PC-3 (cell line): Measurements from ENCODE around the gene CCDC142. TPM values are rescaled to one million over a fixed set of nuclear protein-coding genes. Genes with fewer than 3 reads are reported as not detected.

Source experiments
- ATAC-seq: fragments of 200-7000 bp; cut with Tn5 transposase; 2 replicates; pipeline ENCODE4 v1.9.1; 2020; ENCODE audit warnings: mild to moderate bottlenecking, moderate library complexity
- BruUV-seq: library from RNA; stranded (reverse); fragments of 400-500 nt; replicated peaks from 2 replicates; lab custom pipeline; 2021; lab: Mats Ljungman, UMichigan
- CTCF ChIA-PET: fragments of 300-600 bp; sonication (Branson Sonifier 250); formaldehyde crosslinking; loops from one replicate; lab custom pipeline; 2022; ENCODE audit warnings: antibody characterized with exemption; lab: Charles Lee
- POLR2A ChIA-PET: fragments of 300-600 bp; sonication (Branson Sonifier 250); formaldehyde crosslinking; loops from one replicate; lab custom pipeline; 2022; ENCODE audit warnings: antibody characterized with exemption; ENCODE audit not compliant: unreplicated experiment; lab: Charles Lee
- DNase-seq: peaks from one replicate; pipeline ENCODE4 v3.0.0-alpha.2; 2015
- H2AFZ ChIP-seq: fragments of 300-600 bp; sonication (generic); 2 replicates; pipeline ENCODE4 v1.6.0; 2016; ENCODE audit warnings: antibody characterized with exemption, low read length
- H3F3A ChIP-seq: fragments of 300-600 bp; sonication (generic); one replicate; pipeline ENCODE4 v1.6.0; 2017; ENCODE audit warnings: antibody characterized with exemption, low read length, control low read depth, mild to moderate bottlenecking; ENCODE audit not compliant: unreplicated experiment
- H3K27ac ChIP-seq: fragments of 300-600 bp; sonication (generic); 2 replicates; pipeline ENCODE4 v1.5.1; 2016; ENCODE audit warnings: mild to moderate bottlenecking, low read length
- H3K27me3 ChIP-seq: fragments of 300-600 bp; sonication (generic); 2 replicates; pipeline ENCODE4 v1.6.1; 2016; ENCODE audit warnings: low read length, mixed read lengths
- H3K36me3 ChIP-seq: fragments of 300-600 bp; sonication (generic); 2 replicates; pipeline ENCODE4 v1.6.1; 2016; ENCODE audit warnings: low read depth, mixed run types, low read length, mixed read lengths
- H3K4me1 ChIP-seq: fragments of 300-600 bp; sonication (generic); 2 replicates; pipeline ENCODE4 v1.5.1; 2016; ENCODE audit warnings: low read length; ENCODE audit not compliant: insufficient read depth
- H3K4me2 ChIP-seq: fragments of 300-600 bp; sonication (generic); 2 replicates; pipeline ENCODE4 v1.6.0; 2016; ENCODE audit warnings: low read length
- H3K4me3 ChIP-seq: fragments of 300-600 bp; sonication (generic); 2 replicates; pipeline ENCODE4 v1.5.1; 2016; ENCODE audit warnings: mild to moderate bottlenecking, low read length, mixed read lengths
- H3K79me2 ChIP-seq: fragments of 300-600 bp; sonication (generic); 2 replicates; pipeline ENCODE4 v1.6.1; 2017; ENCODE audit warnings: low read length, mixed read lengths
- H3K9ac ChIP-seq: fragments of 300-600 bp; sonication (generic); 2 replicates; pipeline ENCODE4 v1.6.0; 2016; ENCODE audit warnings: mild to moderate bottlenecking, low read length
- H3K9me2 ChIP-seq: fragments of 300-600 bp; sonication (generic); replicated peaks from 2 replicates; pipeline ENCODE4 v1.6.1; 2016; ENCODE audit warnings: mixed run types, low read length, mixed read lengths
- H3K9me3 ChIP-seq: fragments of 300-600 bp; sonication (generic); 2 replicates; pipeline ENCODE4 v1.6.1; 2016; ENCODE audit warnings: low read length, mixed read lengths
- H4K20me1 ChIP-seq: fragments of 300-600 bp; sonication (generic); 2 replicates; pipeline ENCODE4 v1.6.1; 2016; ENCODE audit warnings: low read length, mixed read lengths
- CTCF ChIP-seq: fragments of 300-600 bp; sonication (generic); conservative IDR thresholded peaks from 2 replicates; pipeline ENCODE4 v1.5.1; 2017; ENCODE audit warnings: antibody characterized with exemption, low read depth, mild to moderate bottlenecking, low read length
- EZH2 ChIP-seq: fragments of 300-600 bp; sonication (generic); IDR thresholded peaks from one replicate; pipeline ENCODE4 v1.6.1; 2017; ENCODE audit warnings: antibody characterized with exemption, mild to moderate bottlenecking, low read length; ENCODE audit not compliant: unreplicated experiment
- EZH2phosphoT487 ChIP-seq: fragments of 300-600 bp; sonication (generic); IDR thresholded peaks from 2 replicates; pipeline ENCODE4 v1.6.1; 2018; ENCODE audit warnings: mild to moderate bottlenecking, antibody characterized with exemption, low read length, borderline replicate concordance
- intact Hi-C: fragments of 100-400 bp; cut with micrococcal nuclease; formaldehyde crosslinking; loops from 2 replicates; pipeline ENCODE4 v1.9.0; 2023
- total RNA-seq: library from RNA; depleted of rRNA; stranded (reverse); fragments of >200 nt; gene quantifications from 2 replicates; pipeline ENCODE4 v1.2.3, GENCODE V29; 2014

CCDC142 gene
- total RNA-seq, 1 experiment from 2014 or later: 14.7 TPM

- Histone ChIP-seq H3K4me2 (no peak overlapping the region), H3F3A (no peaks in the 10 kb centered on the region), H3K9ac (no peak overlapping the region), H3K27me3 (no peaks in the 10 kb centered on the region), H3K4me1 (peaks cover 28% of the 10 kb centered on the region), H3K9me3 (no peaks in the 10 kb centered on the region), H3K79me2 (peaks cover 22% of the 10 kb centered on the region), H4K20me1 (no peaks in the 10 kb centered on the region), H3K9me2 (no peaks in the 10 kb centered on the region), H3K27ac (no peak overlapping the region), H3K4me3 (no peak overlapping the region), H3K36me3 (peaks cover 7% of the 10 kb centered on the region), H2AFZ (no peak overlapping the region)
- ATAC-seq (no peak), DNase-seq (no peak)
- ChIA-PET POLR2A (no interaction called here), CTCF (no interaction called here)
- intact Hi-C loops: no loop called here
- TF ChIP-seq EZH2: no peak
- no peak for TF ChIP-seq CTCF
- TF ChIP-seq EZH2phosphoT487: no peak
- BruUV-seq: no TSS peak
Observed at GRCh38 chr2:74502720-74503505, 20.1 kb upstream of the CCDC142 start.

- H4K20me1 ChIP-seq: no peaks in the 10 kb centered on the region
- H3K27me3 ChIP-seq: no peaks in the 10 kb centered on the region
- H3K9ac ChIP-seq: no peak overlapping the region
- H3K4me3 ChIP-seq: no peak overlapping the region
- no TSS peak for BruUV-seq
- H3K9me2 ChIP-seq: no peaks in the 10 kb centered on the region
- H3F3A ChIP-seq: no peaks in the 10 kb centered on the region
- H3K27ac ChIP-seq: no peak overlapping the region
- H3K4me2 ChIP-seq: no peak overlapping the region
- peaks cover 32% of the 10 kb centered on the region for H3K4me1 ChIP-seq
- H3K9me3 ChIP-seq: no peaks in the 10 kb centered on the region
- peaks cover 7% of the 10 kb centered on the region for H3K36me3 ChIP-seq
- ChIA-PET POLR2A (no interaction called here), CTCF (no interaction called here)
- intact Hi-C loops: no loop called here
- no peak overlapping the region for H2AFZ ChIP-seq
- TF ChIP-seq EZH2phosphoT487 (no peak), EZH2 (no peak), CTCF (no peak)
- ATAC-seq (no peak), DNase-seq (no peak)
- peaks cover 22% of the 10 kb centered on the region for H3K79me2 ChIP-seq
Observed at GRCh38 chr2:74502147-74502719, 19.4 kb upstream of the CCDC142 start.
